Right renal pelvis (tissue), 4 donors: ENCODE data around the gene CDK11B. TPM values are rescaled to one million over a fixed set of nuclear protein-coding genes. Genes with fewer than 3 reads are reported as not detected.

Source experiments
- DNase-seq, 4 donors: peaks; one replicate each; pipeline ENCODE4 v3.0.0-alpha.2; 2013; ENCODE audit warnings: low read depth in 4 of 4, low spot score in 3 of 4, missing footprints in 1 of 4
- polyA plus RNA-seq, 4 donors: library from polyadenylated mRNA; unstranded; fragments of 120-200 nt; gene quantifications; one replicate each; pipeline ENCODE4 v1.2.1, GENCODE V29; 2013; ENCODE audit not compliant: insufficient read length in 4 of 4

The CDK11B gene
- polyA plus RNA-seq, 4 donors: 38.0 to 42.2 (median 40.9) TPM

DNA sequence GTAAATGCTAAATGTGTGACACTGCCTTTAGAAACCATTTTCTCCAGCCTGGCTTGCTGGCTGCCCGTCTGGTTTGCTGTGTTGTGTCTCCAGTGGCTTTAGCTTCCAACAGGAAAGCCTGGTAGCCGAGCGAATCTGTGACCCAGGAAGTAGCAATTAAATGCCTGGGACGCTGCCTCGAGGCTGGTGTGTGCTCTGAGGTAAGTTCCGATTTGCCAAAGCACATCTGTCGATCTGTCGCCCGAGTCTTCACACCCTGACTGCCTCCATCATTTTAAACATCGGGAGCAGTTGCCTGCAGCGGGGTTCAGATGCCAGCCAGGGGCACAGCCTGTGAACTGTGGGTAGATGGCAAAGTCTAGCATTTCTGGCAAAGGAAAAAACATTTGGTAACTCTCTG, 41.3 kb downstream of the CDK11B start:
- DNase-seq: no peak

DNA sequence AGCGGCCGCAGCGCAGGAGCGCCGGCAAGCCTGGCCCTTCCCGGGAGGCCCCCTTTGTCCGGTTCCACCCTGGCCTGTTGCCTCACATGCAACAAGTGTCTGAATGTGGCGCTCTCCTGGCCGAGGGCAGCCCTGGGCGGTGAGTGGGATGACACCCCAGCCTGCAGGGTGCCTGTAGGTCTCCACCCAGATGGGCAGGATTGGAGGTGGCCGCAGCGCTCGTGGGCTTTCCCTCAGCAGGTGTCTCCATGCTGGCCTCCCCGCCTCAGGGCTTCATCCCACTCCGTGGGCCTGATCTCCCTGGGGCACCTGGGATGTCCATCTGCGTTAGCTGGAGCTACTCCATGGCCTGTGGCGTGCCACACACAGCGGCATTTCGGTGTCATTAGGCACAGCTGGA, 42.0 kb downstream of the CDK11B start:
- DNase-seq: no peak

DNA sequence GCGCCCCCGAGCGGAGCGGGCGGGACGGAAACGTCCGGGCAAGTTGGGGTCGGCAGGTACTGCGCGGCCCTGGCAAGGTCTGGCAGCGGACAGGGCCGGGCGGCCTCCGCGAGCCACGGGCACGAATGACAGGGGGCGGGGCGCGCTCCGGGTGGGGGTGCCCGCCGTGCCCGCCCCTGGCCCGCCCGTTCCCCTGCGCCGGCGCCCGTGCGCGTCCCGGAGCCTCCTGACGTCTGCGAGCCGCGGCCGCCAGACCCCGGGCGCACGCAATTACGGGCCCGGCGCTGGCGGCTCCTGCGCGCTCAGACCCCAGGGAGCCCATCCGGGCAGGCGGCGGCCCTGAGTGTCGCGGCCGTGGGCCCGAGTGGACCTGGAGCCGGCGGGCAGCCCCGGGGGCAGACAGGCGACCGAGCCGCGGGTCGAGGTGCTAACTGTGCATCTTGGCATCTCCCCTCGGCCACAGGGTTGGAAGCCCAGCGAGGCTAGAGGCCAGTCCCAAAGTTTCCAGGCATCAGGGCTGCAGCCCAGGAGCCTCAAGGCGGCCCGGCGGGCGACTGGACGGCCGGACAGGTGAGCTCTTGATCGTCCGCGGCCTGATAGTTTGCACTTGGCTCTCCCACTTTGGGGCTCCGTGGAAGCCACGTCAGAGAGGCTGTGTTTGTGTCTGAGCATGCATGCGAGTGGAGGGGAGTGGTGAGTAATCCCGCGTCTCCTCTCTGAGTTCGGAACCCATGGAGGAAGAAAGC, 42.6 kb downstream of the CDK11B start:
- no peak for DNase-seq

DNA sequence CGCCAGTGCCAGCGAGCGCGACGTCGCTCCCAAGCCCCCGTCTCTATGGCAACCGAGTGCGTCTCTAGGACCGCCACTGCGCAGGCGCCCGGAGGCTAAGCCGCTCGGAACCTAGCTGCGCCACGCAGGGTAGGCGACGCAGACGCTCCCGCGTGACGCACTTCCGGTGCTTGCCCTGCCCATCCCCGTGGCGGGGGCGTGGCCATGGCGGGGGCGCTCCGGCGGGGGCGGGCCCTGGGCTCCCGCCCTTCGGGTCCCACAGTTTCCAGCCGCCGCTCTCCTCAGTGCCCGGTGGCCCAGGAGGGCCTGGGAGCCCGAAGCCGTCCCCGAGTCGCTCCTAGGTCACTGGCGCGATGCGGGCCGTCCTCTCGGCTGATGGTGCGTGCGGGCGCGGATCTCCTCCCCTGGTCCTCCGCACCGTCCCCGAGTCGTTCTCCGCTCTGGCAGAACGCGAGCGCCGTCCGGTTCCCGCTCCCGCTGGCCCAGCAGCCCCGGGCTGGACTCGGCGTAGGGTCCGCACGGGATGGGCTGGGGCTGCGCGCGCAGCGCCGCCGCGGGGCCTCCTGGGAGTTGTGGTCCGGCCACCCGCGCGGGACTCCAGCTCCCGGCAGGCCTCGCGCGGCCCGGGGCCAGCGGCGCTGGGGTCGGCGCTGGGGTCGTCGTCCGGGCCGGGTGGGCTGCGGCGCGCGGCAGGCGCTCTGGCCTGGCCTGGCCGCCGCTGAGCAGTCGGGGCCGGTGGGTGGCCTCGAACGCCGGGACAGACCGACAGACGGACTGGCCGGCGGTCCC, 43.4 kb downstream of the CDK11B start, which contains the start of gene MIB2:
Gene MIB2 (plus strand): TSS at position 245 of the 789 bp plus-strand sequence. CDS start 7,953 bp downstream, outside the sequence.
- peak; percentile 89 to 92 (median 92) for DNase-seq

DNA sequence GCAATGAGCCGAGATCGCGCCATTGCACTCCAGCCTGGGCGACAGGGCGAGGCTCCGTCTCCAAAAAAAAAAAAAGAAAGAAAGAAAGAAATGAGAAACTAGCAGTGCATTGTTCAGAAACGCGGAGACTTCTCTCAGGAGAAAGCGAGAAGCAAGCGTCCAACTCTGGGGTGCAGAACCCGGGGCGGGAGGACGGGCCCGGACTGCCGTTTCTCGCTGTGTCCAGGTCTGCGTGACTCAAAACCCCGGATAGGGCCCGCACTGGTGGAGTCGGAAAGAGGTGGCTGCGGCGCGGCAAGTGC, 43.9 kb downstream of the CDK11B start:
- DNase-seq: no peak

DNA sequence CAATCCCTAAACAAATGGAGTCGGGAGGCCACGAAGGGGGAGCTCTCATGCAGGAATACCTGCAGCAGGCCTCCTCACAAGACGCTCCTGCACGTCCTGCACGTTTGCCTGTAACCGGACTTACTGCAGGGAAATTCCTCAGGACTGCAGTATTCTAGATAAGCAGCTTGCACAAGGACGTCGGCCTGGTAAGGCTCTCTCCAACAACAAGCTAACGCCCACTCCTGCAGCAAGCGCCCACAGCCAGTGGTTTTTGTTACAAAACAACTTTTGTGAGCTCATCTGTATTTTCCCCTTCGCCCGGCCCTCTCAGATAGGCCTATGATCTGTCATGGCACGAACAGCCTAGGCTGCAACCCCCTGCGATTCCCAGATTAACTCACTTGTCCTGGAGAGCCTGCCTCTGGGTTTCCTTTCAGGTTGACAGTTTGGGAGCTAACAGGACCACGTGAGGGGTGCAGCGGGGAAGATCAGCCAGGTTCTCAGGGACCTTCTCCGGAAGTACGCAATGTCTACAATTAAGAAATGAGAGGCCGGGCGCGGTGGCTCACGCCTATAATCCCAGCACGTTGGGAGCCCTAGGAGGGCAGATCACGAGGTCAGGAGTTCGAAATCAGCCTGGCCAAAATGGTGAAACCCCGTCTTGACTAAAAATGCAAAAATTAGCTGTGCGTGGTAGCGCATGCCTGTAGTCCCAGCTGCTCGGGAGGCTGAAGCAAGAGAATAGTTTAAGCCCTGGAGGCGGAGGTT, 44.4 kb downstream of the CDK11B start:
- DNase-seq: no peak

DNA sequence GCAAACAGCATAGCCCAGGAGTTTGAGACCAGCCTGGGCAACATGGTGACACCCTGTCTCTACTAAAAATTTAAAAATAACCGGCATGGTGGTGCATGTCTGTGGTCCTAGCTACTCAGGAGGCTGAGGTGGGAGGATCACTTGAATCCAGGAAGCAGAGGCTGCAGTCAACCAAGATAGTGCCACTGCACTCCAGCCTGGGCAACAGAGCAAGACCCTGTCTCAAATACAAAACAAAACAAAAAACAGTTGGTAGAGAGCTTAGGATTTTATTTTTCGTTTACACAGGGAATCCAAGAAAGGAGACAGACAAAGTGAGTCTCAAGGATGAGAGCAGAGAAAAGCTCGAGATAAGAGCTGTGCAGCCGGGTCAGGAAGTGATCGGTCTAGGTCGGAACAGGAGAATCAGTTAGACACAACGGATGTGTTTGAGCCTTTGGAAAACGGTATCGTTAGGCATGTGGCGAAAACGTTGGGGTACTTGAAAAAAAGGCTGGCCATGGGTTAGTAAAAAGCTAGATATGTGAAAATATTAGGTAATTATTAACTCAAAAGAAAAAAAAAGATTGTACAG, 45.2 kb downstream of the CDK11B start:
- DNase-seq: no peak

DNA sequence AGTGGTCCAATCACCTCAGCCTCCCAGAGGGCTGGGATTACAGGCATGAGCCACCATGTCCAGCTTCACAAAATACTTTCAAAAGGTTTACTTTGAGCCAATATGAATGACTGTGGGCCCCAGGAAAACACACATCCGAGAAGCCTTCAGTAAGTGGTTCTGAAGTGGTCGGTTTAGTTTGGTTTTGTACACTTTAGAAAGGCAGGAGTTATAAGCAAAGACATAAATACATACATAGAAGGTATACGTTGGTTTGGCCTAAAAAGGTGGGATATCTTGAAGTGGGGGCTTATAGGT, 46.8 kb downstream of the CDK11B start:
- no peak for DNase-seq

DNA sequence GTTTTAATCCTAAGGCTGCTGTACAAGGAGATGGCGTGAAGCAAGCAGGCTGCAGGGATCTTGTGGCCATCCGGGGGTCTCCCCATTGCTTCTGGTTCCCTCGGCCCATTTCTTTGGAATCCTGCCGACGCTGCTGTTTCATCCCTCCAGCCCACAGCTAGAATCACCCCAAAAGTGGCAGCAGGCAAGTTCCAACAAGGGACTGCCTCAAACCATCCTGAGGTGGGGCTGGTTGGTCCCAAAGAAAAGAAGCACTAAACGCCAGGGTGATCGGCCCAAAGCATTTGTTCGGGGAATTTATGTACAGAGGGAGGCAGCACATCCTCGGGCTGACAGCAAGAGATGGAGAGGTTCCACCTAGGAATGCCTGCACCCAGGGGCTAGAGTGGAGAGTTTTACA, 48.0 kb downstream of the CDK11B start:
- no peak for DNase-seq

DNA sequence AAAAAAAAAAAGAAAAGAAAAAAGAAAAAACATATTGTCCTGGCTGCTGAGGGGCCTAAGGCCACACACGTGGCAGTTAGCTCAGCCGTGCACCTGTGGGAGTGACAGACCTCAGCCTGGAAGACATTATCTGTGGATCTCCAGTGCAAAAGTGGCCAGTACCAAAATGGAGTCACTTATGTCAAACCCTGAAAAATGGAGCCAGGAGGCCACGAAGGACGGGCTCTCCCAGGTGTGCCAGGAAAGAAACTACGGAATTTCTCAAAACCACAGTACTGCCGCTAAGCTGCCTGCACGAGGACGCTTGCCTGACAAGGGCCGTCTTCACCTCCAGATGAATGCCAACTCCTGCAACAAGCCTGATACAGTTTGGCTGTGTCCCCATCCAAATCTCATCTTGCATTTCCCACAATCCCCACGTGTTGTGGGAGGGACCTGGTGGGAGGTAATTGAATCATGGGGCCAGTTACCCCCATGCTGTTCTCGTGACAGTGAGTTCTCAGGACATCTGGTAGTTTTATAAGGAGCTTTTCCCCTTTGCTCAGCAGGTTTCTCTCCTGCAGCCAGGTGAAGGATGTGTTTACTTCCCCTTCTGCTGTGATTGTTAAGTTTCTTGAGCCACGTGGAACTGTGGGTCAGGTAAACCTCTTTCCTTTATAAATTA, 48.9 kb downstream of the CDK11B start:
- DNase-seq: no peak

DNA sequence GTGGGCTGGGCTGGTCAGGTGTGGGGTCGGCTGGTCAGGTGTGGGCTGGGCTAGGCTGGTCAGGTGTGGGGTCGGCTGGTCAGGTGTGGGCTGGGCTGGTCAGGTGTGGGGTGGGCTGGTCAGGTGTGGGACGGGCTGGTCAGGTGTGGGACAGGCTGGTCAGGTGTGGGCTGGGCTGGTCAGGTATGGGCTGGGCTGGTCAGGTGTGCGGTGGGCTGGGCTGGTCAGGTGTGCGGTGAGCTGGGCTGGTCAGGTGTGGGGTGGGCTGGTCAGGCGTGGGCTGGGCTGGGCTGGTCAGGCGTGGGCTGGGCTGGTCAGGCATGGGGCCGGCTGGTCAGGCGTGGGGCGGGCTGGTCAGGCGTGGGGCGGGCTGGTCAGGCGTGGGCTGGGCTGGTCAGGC, 52.6 kb downstream of the CDK11B start:
- DNase-seq: no peak

DNA sequence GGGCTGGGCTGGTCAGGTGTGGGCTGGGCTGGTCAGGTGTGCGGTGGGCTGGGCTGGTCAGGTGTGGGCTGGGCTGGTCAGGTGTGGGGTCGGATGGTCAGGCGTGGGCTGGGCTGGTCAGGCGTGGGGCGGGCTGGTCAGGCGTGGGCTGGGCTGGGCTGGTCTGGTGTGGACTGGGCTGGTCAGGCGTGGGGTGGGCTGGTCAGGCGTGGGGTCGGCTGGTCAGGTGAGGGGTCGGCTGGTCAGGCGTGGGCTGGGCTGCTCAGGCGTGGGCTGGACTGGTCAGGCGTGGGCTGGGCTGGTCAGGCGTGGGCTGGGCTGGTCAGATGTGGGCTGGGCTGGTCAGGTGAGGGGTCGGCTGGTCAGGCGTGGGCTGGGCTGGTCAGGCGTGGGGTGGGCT, 53.1 kb downstream of the CDK11B start:
- DNase-seq: no peak

DNA sequence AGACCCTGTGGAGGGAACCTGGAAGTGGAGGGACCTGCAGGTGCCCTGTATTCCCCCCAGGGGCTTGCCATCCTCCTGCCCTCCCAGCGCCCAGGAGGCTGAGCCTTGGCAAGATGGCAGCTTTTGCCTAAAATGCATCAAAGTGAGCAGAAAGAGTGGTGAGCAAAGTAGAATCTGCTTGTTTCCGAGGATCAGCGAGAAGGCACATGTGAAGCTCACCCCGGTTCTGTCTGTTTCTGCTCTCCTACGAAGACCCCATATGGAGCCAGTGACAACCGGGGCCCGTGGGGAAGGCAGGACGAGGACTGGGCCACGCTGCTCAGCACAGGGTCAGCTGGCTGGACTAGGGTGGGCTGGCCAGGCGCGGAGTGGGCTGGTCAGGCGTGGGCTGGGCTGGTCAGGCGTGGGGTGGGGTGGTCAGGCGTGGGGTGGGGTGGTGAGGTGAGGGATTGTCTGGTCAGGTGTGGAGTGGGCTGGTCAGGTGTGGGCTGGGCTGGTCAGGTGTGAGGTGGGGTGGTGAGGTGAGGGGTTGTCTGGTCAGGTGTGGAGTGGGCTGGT, 53.7 kb downstream of the CDK11B start:
- DNase-seq: no peak

DNA sequence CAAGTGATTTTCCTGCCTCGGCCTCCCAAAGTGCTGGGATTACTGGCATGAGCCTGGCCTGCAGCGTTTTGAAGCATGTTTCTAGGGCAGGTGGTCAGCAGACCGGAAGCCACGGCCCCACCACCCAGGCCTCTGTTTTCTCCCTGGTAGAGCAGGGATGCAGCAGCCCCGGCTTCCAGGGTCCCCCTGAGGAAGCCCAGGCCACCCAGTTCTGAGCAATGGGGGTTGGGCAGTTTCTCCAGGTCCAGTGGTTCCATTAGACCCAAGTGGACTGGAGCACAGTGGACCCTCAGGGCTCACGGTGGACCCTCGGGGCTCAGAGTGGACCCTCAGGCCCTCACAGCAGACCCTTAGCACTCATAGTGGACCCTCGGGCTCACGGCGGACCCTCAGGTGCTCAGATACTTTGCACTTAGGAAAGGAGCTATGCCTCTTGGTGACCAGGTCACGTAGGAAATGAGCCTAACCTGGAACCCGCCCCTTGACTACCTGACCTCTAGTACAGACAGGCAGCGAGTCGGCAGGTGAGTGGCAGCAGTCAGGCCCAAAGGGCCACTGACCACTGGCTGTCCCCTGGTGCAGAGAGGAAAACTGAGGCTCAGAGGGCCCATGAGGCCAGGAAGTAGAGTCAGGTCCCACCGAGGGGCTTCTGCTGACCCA, 54.3 kb downstream of the CDK11B start:
- no peak for DNase-seq

DNA sequence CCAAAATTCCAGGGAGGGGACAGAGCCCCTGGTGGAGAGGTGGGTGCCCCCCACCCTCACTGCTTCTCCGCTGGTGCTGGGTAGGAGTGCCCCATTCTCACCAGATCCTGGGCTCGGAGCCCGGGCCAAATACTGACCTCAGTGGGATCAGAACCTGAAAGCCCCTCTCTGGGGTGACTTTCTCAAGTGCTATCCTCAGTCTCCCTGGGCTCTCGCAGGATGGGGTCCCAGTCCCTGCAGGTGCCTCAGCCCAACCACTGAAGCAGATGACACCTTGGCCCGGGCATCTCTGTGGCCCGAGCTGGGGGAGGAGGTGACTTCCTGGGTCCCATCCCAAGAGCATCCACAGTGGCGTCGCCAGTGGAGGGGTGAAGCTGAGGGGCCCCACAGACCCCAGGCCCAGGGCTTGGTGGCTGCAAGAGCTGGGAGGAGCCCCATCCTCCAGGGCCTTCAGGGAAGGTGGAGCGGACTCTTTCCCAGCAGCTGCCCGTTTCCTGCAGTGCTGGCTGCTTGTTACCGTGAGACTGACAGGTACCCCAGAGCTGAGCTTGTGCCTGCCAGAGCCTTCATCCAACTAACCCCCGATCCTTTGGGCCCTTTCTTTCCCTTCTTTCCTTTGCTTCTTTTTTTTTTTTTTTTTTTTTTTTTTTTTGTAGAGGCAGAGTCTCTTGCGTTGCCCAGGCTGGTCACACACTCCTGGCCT, 55.0 kb downstream of the CDK11B start:
- no peak for DNase-seq

DNA sequence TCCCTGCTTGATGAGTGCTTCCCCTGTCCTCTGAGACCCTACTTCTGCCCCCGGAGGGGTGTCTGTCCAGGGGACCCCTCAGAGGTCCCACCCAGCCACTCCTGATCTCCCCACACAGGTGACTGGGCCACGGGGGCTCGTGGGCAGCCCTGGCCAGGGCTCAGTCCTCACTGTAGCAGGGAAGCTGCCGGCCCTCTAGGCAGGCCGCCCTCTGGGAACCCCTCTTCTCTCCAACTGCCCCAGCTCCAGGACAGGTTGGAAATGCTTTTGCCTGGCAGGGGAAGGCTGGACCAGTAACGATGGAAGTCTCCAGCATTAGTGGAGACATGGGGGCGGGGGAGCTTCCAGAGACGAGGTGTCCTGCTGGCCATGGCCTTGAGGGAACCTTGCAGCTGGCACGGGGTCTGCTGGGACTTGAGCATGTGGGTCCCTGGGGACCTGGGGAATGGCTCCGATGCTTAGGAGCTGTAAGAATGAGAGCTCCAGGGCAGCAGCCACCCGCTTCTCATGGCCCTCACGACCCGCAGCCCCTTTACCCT, 55.8 kb downstream of the CDK11B start:
- DNase-seq: no peak

DNA sequence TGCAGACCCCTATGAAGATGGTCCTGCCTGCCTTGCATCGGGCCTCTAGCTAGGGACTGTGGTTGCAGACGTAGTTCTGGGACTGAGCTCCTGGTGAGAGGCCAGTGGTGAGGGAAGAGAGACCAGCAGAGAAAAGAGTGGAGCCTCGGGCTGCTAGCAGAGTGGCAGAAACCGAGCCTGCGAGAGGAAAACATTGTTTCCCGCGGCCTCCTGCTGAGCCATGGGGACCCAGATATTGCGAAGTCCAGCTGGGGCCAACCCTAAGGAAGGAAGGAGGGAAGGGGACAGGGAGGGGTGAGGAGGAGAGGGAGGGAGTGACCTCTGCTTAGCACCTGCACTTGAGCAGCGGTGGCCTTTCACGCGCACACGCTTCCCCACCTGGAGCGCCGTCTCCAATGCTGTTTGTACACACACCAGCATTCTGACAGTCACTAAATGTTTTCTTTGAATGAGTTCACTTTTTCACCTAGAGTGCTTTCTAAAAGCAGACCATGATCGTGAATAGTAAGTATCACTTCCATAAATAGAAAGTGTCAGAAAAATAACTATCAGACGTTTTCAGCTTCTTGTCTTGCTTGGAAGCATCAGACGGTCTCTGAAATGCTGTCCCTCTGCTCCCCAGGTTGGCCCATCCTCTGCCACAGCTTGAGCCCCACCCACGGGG, 56.4 kb downstream of the CDK11B start:
- no peak for DNase-seq

DNA sequence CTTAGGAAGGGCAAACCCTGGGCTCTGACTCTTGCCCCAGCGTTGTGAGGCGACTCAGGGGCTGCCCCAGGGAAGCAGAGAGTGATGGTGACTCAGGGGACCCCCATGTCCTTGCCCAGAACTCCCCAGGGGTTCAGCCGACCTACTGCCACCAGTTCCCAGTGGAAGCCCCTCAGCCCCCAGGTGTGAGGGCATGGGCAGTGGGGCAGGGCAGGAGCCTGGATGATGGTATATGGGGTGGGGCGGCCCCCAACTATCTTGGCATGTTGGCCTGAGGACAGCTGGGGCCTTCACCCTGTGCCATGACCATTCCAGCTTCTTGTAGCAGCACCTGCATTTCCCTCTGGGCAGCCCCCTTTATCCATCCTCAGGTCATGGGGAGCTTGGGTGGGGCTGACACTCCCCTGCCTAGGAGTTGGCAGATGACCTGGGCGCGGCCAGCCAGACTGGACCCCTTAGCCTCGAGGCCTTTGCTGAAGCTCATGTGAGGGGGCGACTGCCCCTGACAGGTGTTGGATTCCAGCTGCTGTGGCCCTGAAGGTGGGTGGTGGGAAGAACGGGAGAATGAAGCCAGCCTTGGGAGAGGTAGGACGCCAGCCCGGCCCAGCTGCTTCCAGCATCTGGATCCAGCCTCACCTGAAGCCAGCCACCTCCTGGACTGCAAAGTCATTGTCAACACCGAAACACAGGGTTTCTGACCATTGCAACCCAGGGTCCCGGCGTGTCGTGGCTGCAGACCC, 57.1 kb downstream of the CDK11B start:
- DNase-seq: no peak
